ENCODE measurements around the gene PYCR2.
"Not testable (repeated sequence)": the region's sequence is repeated elsewhere in the genome, so short reads cannot be mapped to it uniquely, and the experiment has no call there.

PYCR2 gene

GRCh38 chr1:225941942-225942222, 17.8 kb upstream of the PYCR2 start:
- no peak for DNase-seq

- no peak for DNase-seq
These were observed 17.3 kb upstream of the PYCR2 start, which contains the start of gene LEFTY2 for GRCh38 chr1:225941187-225941941. Gene LEFTY2, minus strand, starts transcription at chr1:225941220. Its CDS starts 80 bp downstream, at chr1:225941140.

GRCh38 chr1:225940385-225941151, 16.5 kb upstream of the PYCR2 start:
- no peak for DNase-seq

GRCh38 chr1:225939939-225940310, 15.9 kb upstream of the PYCR2 start:
- not testable (repeated sequence) for DNase-seq

- not testable (repeated sequence) for DNase-seq
These were observed 15.3 kb upstream of the PYCR2 start for GRCh38 chr1:225939097-225939938.

- no peak for DNase-seq
These were observed 13.3 kb upstream of the PYCR2 start for GRCh38 chr1:225937048-225937968.

- no peak for DNase-seq
These were observed 12.5 kb upstream of the PYCR2 start for GRCh38 chr1:225936523-225936922.

- not testable (repeated sequence) for DNase-seq
These were observed 12.0 kb upstream of the PYCR2 start for GRCh38 chr1:225936086-225936485.

- DNase-seq = no peak
These were observed 10.7 kb upstream of the PYCR2 start for GRCh38 chr1:225934711-225935110.

GRCh38 chr1:225933072-225933471, 9.0 kb upstream of the PYCR2 start:
- no peak for DNase-seq

GRCh38 chr1:225931270-225932136, 7.5 kb upstream of the PYCR2 start:
- DNase-seq = no peak

- DNase-seq = no peak
These were observed 6.5 kb upstream of the PYCR2 start for GRCh38 chr1:225930566-225930965.

GRCh38 chr1:225929462-225929861, 5.4 kb upstream of the PYCR2 start:
- DNase-seq = not testable (repeated sequence)

- DNase-seq = no peak
These were observed 4.4 kb upstream of the PYCR2 start for GRCh38 chr1:225928186-225929175.

- no peak for DNase-seq
These were observed 2.6 kb upstream of the PYCR2 start for GRCh38 chr1:225926551-225927113.

- DNase-seq = no peak
These were observed 714 bp downstream of the PYCR2 start for GRCh38 chr1:225923381-225923691.

- no peak for DNase-seq
These were observed 2.0 kb downstream of the PYCR2 start for GRCh38 chr1:225921734-225922709.

GRCh38 chr1:225919906-225920305, 4.1 kb downstream of the PYCR2 start:
- no peak for DNase-seq

- DNase-seq = no peak
These were observed 5.8 kb downstream of the PYCR2 start for GRCh38 chr1:225918280-225918679.

Data from SIG-M5 (cell line).